Measurements from ENCODE around the gene DOCK11.
A peak's percentile ranks its signal among the peaks of the same experiment; 100 is the strongest.

The DOCK11 gene

GRCh38 chrX:118541482-118541881 is 45.9 kb downstream of the DOCK11 start:
- DNase-seq (ENCODE audit: low read depth) = no peak
- no peak for TF ChIP-seq CTCF (IDR thresholded peaks at IDR 0.05; ENCODE audit: insufficient read depth, low read depth, low read length, missing control alignments)
- H3K4me3 ChIP-seq (ENCODE audit: low read length) = no peak overlapping the region

GRCh38 chrX:118545510-118545909 is 49.9 kb downstream of the DOCK11 start:
- TF ChIP-seq CTCF (IDR thresholded peaks at IDR 0.05; ENCODE audit: insufficient read depth, low read depth, low read length, missing control alignments) = no peak
- DNase-seq (ENCODE audit: low read depth) = no peak
- H3K4me3 ChIP-seq (ENCODE audit: low read length) = no peak overlapping the region

DNA sequence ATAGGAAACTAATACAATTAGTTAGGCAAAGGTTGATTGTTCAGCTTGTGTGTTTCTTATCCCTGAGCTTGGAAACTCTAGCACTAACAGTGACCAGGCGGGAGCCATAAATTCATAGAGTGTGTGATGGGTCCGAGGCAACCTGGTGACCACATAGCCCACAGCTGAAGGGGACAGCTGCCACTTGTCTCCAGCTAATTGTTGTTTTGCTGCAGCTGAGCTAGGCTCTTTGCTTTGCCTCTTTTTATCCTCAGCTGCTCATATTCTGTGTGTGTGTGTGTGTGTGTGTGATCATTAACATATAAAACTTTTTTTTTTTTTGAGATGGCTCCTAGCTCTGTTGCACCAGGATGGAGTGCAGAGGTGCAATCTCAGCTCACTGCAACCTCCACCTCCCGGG is 53.2 kb downstream of the DOCK11 start:
- TF ChIP-seq CTCF (IDR thresholded peaks at IDR 0.05; ENCODE audit: insufficient read depth, low read depth, low read length, missing control alignments) = no peak
- DNase-seq (ENCODE audit: low read depth) = no peak
- no peak overlapping the region for H3K4me3 ChIP-seq (ENCODE audit: low read length)

- DNase-seq (ENCODE audit: low read depth) = peak; percentile 73
- no peak overlapping the region for H3K4me3 ChIP-seq (ENCODE audit: low read length)
- no peak for TF ChIP-seq CTCF (IDR thresholded peaks at IDR 0.05; ENCODE audit: insufficient read depth, low read depth, low read length, missing control alignments)
These were observed 55.2 kb downstream of the DOCK11 start for GRCh38 chrX:118550792-118551191.

DNA sequence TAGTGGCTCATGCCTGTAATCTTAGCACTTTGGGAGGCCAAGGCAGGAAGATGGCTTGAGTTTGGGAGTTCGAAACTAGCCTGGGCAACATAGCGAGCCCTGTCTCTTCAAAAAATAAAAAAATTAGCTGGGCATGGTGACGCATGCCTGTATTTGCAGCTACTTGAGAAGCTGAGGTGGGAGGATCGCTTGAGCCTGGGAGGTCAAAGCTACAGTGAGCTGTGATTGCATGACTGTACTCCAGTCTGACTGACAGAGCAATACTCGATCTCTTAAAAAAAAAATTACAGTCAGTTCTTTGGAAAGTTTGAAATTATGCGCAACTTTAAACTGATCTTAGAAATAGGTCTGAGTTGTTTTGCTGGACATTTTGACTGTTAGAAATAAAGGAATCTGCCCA is 55.8 kb downstream of the DOCK11 start:
- no peak for TF ChIP-seq CTCF (IDR thresholded peaks at IDR 0.05; ENCODE audit: insufficient read depth, low read depth, low read length, missing control alignments)
- no peak overlapping the region for H3K4me3 ChIP-seq (ENCODE audit: low read length)
- peak; percentile 19 for DNase-seq (ENCODE audit: low read depth)

- DNase-seq (ENCODE audit: low read depth) = peak; percentile 86
- H3K4me3 ChIP-seq (ENCODE audit: low read length) = no peak overlapping the region
- no peak for TF ChIP-seq CTCF (IDR thresholded peaks at IDR 0.05; ENCODE audit: insufficient read depth, low read depth, low read length, missing control alignments)
These were observed 56.7 kb downstream of the DOCK11 start for GRCh38 chrX:118552121-118552900.
